CD14-positive monocyte (primary cell): ENCODE results near the gene CASTOR1. TPM values are rescaled to one million over a fixed set of nuclear protein-coding genes. Genes with fewer than 3 reads are reported as not detected.

ENCODE experiments used
- DNase-seq, 3 donors: peaks; one replicate each; pipeline ENCODE4 v3.0.0-alpha.2; 2011 to 2022
- H2AFZ ChIP-seq: 2 replicates; pipeline ENCODE4 v1.6.0; 2012; ENCODE audit warnings: mild to moderate bottlenecking, low read depth, low read length, inconsistent platforms; ENCODE audit not compliant: insufficient read depth, poor library complexity, severe bottlenecking
- H3K27ac ChIP-seq, 2 donors: 1 replicate in 1 of 2; 2 replicates in 1 of 2; pipeline ENCODE4 v1.5.1; 2012 to 2013; ENCODE audit warnings: low read length in 2 of 2, control low read depth in 1 of 2, inconsistent platforms in 1 of 2, low read depth in 1 of 2, mild to moderate bottlenecking in 1 of 2
- H3K27me3 ChIP-seq, 2 donors: one replicate each; pipeline versions ENCODE4 v1.6.0 to v1.6.1; 2011 to 2013; ENCODE audit warnings: low read length in 2 of 2; ENCODE audit not compliant: control insufficient read depth in 2 of 2, insufficient read depth in 2 of 2
- H3K36me3 ChIP-seq, 2 donors: replicated peaks in 1 of 2; 1 replicate in 1 of 2; 2 replicates in 1 of 2; pipeline versions ENCODE4 v1.5.1 to v1.6.1; 2012 to 2013; ENCODE audit warnings: low read length in 2 of 2, control low read depth in 1 of 2, inconsistent platforms in 1 of 2, mild to moderate bottlenecking in 1 of 2; ENCODE audit not compliant: insufficient read depth in 2 of 2, control insufficient read depth in 1 of 2
- H3K4me1 ChIP-seq, 2 donors: 1 replicate in 1 of 2; 2 replicates in 1 of 2; pipeline versions ENCODE4 v1.5.1 to v1.6.1; 2012 to 2013; ENCODE audit warnings: low read length in 2 of 2, control low read depth in 1 of 2, inconsistent platforms in 1 of 2, mild to moderate bottlenecking in 1 of 2, moderate library complexity in 1 of 2; ENCODE audit not compliant: insufficient read depth in 2 of 2, control insufficient read depth in 1 of 2
- H3K4me2 ChIP-seq: replicated peaks from 2 replicates; pipeline ENCODE3; 2012; ENCODE audit warnings: low read length, moderate library complexity, mild to moderate bottlenecking; ENCODE audit not compliant: poor library complexity, severe bottlenecking; ENCODE audit errors: extremely low read depth
- H3K4me3 ChIP-seq, 3 experiments: fragments of 200-600 bp in 1 of 3; sonication (generic) in 1 of 3; replicated peaks in 1 of 3; 1 replicate in 2 of 3; 2 replicates in 1 of 3; pipeline ENCODE4 v1.5.1; 2011 to 2013; ENCODE audit warnings: low read length in 3 of 3, mild to moderate bottlenecking in 3 of 3, control low read depth in 2 of 3, low read depth in 2 of 3, inconsistent platforms in 1 of 3, moderate library complexity in 1 of 3
- H3K79me2 ChIP-seq: 2 replicates; pipeline ENCODE4 v1.6.0; 2012; ENCODE audit warnings: mild to moderate bottlenecking, control low read depth, inconsistent platforms, low read length, moderate library complexity; ENCODE audit not compliant: insufficient read depth
- H3K9ac ChIP-seq: 2 replicates; pipeline ENCODE4 v1.6.0; 2017; ENCODE audit warnings: low read length, mild to moderate bottlenecking; ENCODE audit not compliant: insufficient read depth, poor library complexity, severe bottlenecking
- H3K9me3 ChIP-seq, 2 donors: replicated peaks in 1 of 2; 1 replicate in 1 of 2; 2 replicates in 1 of 2; pipeline versions ENCODE4 v1.5.1 to v1.6.1; 2012 to 2013; ENCODE audit warnings: low read length in 2 of 2, control low read depth in 1 of 2; ENCODE audit not compliant: control insufficient read depth in 1 of 2, insufficient read depth in 1 of 2
- H4K20me1 ChIP-seq: 2 replicates; pipeline ENCODE4 v1.6.0; 2012; ENCODE audit warnings: mild to moderate bottlenecking, low read length, control low read depth, moderate library complexity; ENCODE audit not compliant: insufficient read depth
- H3K27ac Mint-ChIP-seq, 7 donors: one replicate each; pipeline ENCODE4 v1.8.0; 2020; ENCODE audit warnings: mild to moderate bottlenecking in 7 of 7, mixed read lengths in 7 of 7, moderate library complexity in 6 of 7, inconsistent platforms in 2 of 7
- H3K27me3 Mint-ChIP-seq, 3 donors: one replicate each; pipeline ENCODE4 v1.8.0; 2021 to 2022; ENCODE audit warnings: low read depth in 3 of 3, mild to moderate bottlenecking in 3 of 3, mixed read lengths in 3 of 3, moderate library complexity in 3 of 3, inconsistent platforms in 1 of 3
- H3K36me3 Mint-ChIP-seq, 2 donors: one replicate each; pipeline ENCODE4 v1.8.0; 2020; ENCODE audit warnings: mixed read lengths in 2 of 2, inconsistent platforms in 1 of 2, mild to moderate bottlenecking in 1 of 2
- H3K4me1 Mint-ChIP-seq: one replicate; pipeline ENCODE4 v1.8.0; 2020; ENCODE audit warnings: mild to moderate bottlenecking, mixed read lengths
- H3K4me3 Mint-ChIP-seq, 2 donors: one replicate each; pipeline ENCODE4 v1.8.0; 2020; ENCODE audit warnings: mild to moderate bottlenecking in 2 of 2, mixed read lengths in 2 of 2, moderate library complexity in 1 of 2
- H3K9me3 Mint-ChIP-seq, 7 donors: one replicate each; pipeline ENCODE4 v1.8.0; 2020 to 2022; ENCODE audit warnings: mixed read lengths in 7 of 7, mild to moderate bottlenecking in 6 of 7, moderate library complexity in 6 of 7, inconsistent platforms in 2 of 7
- CTCF ChIP-seq: fragments of 200-600 bp; IDR thresholded peaks from one replicate; pipeline ENCODE4 v1.8.0; 2022; ENCODE audit warnings: antibody characterized with exemption, mild to moderate bottlenecking
- WGBS: methylation state at CpG from one replicate; pipeline ENCODE4 v1.1.5; 2013; ENCODE audit warnings: missing lambda C conversion rate; ENCODE audit not compliant: insufficient coverage; 5-methylcytosine and 5-hydroxymethylcytosine counted together
- intact Hi-C, 2 donors: fragments of 100-400 bp; cut with micrococcal nuclease; formaldehyde crosslinking; loops; one replicate each; pipeline versions ENCODE4 v1.15.0 to v1.15.1; 2023
- polyA plus RNA-seq, 3 donors: library from polyadenylated mRNA; depleted of rRNA in 1 of 3; unstranded in 2 of 3; stranded (reverse) in 1 of 3; fragments of 300-500 nt in 2 of 3; fragments of >200 nt in 1 of 3; fragmentation: Illumina TruSeq in 2 of 3; gene quantifications; 1 replicate in 2 of 3; 2 replicates in 1 of 3; pipeline ENCODE4 v1.2.3, GENCODE V29; 2012 to 2021

The CASTOR1 gene
- polyA plus RNA-seq, 3 donors: 6.4 to 15.5 (median 6.5) TPM

DNA sequence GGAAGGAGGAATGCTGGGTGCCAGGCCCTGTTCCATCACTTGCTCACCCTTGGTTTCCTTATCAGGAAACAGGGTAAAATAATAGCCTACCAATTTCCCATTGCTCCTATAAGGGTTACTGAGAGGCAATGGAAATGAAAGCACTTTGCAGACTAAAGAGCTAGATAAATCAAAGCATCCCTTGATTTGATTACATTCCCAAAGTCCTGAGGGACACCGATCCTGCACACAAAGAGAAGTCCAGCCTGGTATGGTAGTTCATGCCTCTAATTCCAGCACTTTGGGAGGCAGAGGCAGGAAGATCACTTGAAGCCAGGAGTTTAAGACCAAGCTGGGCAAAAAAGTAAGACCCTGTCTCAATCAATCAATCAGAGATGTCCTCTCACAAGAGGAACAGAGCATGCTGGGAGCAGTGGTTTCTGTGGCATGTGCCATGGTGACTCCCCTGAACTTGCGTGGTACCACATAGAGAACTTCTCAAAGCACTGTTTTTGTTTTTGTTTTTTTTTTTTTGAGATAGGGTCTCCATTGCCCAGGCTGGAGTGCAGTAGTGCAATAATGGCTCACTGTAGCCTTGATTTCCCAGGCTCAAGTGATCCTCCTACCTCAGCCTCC lies 26.8 kb upstream of the CASTOR1 start:
- Histone ChIP-seq H3K27ac (peak overlapping the region in 1 of 2 donors; percentile 60), H2AFZ (no peak overlapping the region), H3K27me3 (no peaks in the 10 kb centered on the region), H3K9ac (no peak overlapping the region), H3K9me3 (no peaks in the 10 kb centered on the region), H3K36me3 (peaks cover 5 to 10% of the 10 kb centered on the region in 2 donors), H3K4me1 (peaks cover 96 to 99% of the 10 kb centered on the region in 2 donors), H3K4me2 (no peak overlapping the region), H3K79me2 (peaks cover 72% of the 10 kb centered on the region), H3K4me3 (no peak overlapping the region), H4K20me1 (peaks cover 13% of the 10 kb centered on the region)
- Mint-ChIP-seq H3K4me3 (no peak overlapping the region), H3K4me1 (peaks cover 97% of the 10 kb centered on the region), H3K9me3 (peaks cover 0 to 2% (median 0%) of the 10 kb centered on the region in 7 donors), H3K27ac (peak overlapping the region in 5 of 7 donors; percentile 42 to 79 (median 54)), H3K36me3 (peaks cover 33 to 56% of the 10 kb centered on the region in 2 donors), H3K27me3 (peaks cover 0 to 6% (median 0%) of the 10 kb centered on the region in 3 donors)
- 100% methylated on average over 1 of the region's 2 CpGs for WGBS
- DNase-seq: no peak
- intact Hi-C loops: no loop called here
- TF ChIP-seq CTCF: no peak

- intact Hi-C loops: no loop called here
- Histone ChIP-seq H4K20me1 (peaks cover 7% of the 10 kb centered on the region), H3K79me2 (peaks cover 66% of the 10 kb centered on the region)
These were observed 25.6 kb upstream of the CASTOR1 start for GRCh38 chr22:30314915-30315314.

More at GRCh38 chr22:30314915-30315314, 25.6 kb upstream of the CASTOR1 start:
- Mint-ChIP-seq H3K4me3 (peak overlapping the region in 1 of 2 donors; percentile 20), H3K27me3 (peaks cover 0 to 6% (median 0%) of the 10 kb centered on the region in 3 donors), H3K4me1 (peaks cover 97% of the 10 kb centered on the region), H3K9me3 (peaks cover 0 to 4% (median 0%) of the 10 kb centered on the region in 7 donors), H3K36me3 (peaks cover 24 to 48% of the 10 kb centered on the region in 2 donors), H3K27ac (peak overlapping the region; percentile 37 to 82 (median 56))
- TF ChIP-seq CTCF: no peak
- Histone ChIP-seq H3K4me1 (peaks cover 96 to 99% of the 10 kb centered on the region in 2 donors), H3K4me3 (no peak overlapping the region), H3K9ac (no peak overlapping the region), H3K27me3 (no peaks in the 10 kb centered on the region), H3K9me3 (no peaks in the 10 kb centered on the region), H3K36me3 (no peaks in the 10 kb centered on the region), H3K4me2 (no peak overlapping the region), H3K27ac (peak overlapping the region in 1 of 2 donors; percentile 60), H2AFZ (no peak overlapping the region)
- DNase-seq: peak; percentile 51 to 93 (median 56)
- WGBS: 0% methylated on average over 2 of the region's 8 CpGs
